Hepatocyte (in vitro differentiated cells): Measurements from ENCODE around the gene HPF1.

Experiments
- CTCF ChIP-seq: fragments of 200-600 bp; sonication (generic); IDR thresholded peaks from 2 replicates; pipeline ENCODE4 v1.5.1; 2016; ENCODE audit warnings: antibody characterized with exemption, mild to moderate bottlenecking; ENCODE audit not compliant: poor library complexity
- EZH2 ChIP-seq: fragments of 200-600 bp; sonication (generic); IDR thresholded peaks from 2 replicates; pipeline ENCODE4 v1.6.1; 2016; ENCODE audit warnings: antibody characterized with exemption, mild to moderate bottlenecking, borderline replicate concordance

GRCh38 chr4:169715826-169716225 is 41.9 kb downstream of the HPF1 start:
- TF ChIP-seq CTCF (no peak), EZH2 (no peak)
